Gastroesophageal sphincter (tissue), 4 donors: ENCODE data around the gene ROBO3. TPM values are rescaled to one million over a fixed set of nuclear protein-coding genes. Genes with fewer than 3 reads are reported as not detected.

Experiments
- ATAC-seq: fragments of 150-250 bp; one replicate; pipeline ENCODE4 v1.9.1; 2016; ENCODE audit warnings: mild to moderate bottlenecking, moderate library complexity
- H3K27ac ChIP-seq, 4 donors: fragments of 200-600 bp; sonication (generic) in 3 of 4; 1 replicate in 3 of 4; 2 replicates in 1 of 4; pipeline ENCODE4 v1.5.1; 2016 to 2019
- H3K27me3 ChIP-seq: fragments of 200-600 bp; sonication (generic); one replicate; pipeline ENCODE4 v1.5.1; 2019
- H3K36me3 ChIP-seq, 2 donors: fragments of 200-600 bp; sonication (generic); one replicate each; pipeline ENCODE4 v1.5.1; 2019; ENCODE audit warnings: control low read depth in 1 of 2
- H3K4me1 ChIP-seq, 3 donors: fragments of 200-600 bp; sonication (generic); 1 replicate in 2 of 3; 2 replicates in 1 of 3; pipeline ENCODE4 v1.5.1; 2016 to 2019; ENCODE audit warnings: control low read depth in 2 of 3
- H3K4me3 ChIP-seq, 2 donors: fragments of 200-600 bp; sonication (generic); one replicate each; pipeline ENCODE4 v1.5.1; 2019; ENCODE audit warnings: mild to moderate bottlenecking in 1 of 2, moderate library complexity in 1 of 2
- H3K9me3 ChIP-seq, 3 donors: fragments of 200-600 bp; sonication (generic); one replicate each; pipeline ENCODE4 v1.5.1; 2017 to 2019; ENCODE audit warnings: control low read depth in 2 of 3
- EP300 ChIP-seq: sonication (generic); formaldehyde crosslinking; IDR thresholded peaks from one replicate; pipeline ENCODE4 v1.6.1; 2017; ENCODE audit warnings: antibody characterized with exemption, mild to moderate bottlenecking
- POLR2A ChIP-seq, 2 donors: fragments of 450-650 bp; IDR thresholded peaks; one replicate each; pipeline ENCODE4 v1.6.1; 2017; ENCODE audit warnings: antibody characterized with exemption in 2 of 2, mild to moderate bottlenecking in 2 of 2, moderate library complexity in 1 of 2
- POLR2AphosphoS5 ChIP-seq: sonication (generic); formaldehyde crosslinking; IDR thresholded peaks from one replicate; pipeline ENCODE4 v1.6.1; 2017; ENCODE audit warnings: antibody characterized with exemption
- WGBS, 2 donors: methylation state at CpG; one replicate each; pipeline ENCODE4 v1.1.5; 2018; ENCODE audit warnings: low coverage in 1 of 2; 5-methylcytosine and 5-hydroxymethylcytosine counted together
- total RNA-seq, 4 donors: library from RNA; depleted of rRNA; stranded (reverse); fragments of >200 nt; gene quantifications; one replicate each; pipeline ENCODE4 v1.1.0, GENCODE V29; 2016
- TF ChIP-seq, protein P1 (sequence below), 4 experiments: fragments of 200-600 bp in 2 of 4; fragments of 450-650 bp in 2 of 4; sonication (generic) in 1 of 4; IDR thresholded peaks; one replicate each; pipeline ENCODE4 v1.5.1; 2017 to 2019; ENCODE audit warnings: antibody characterized with exemption in 4 of 4, mild to moderate bottlenecking in 2 of 4, moderate library complexity in 2 of 4

The ROBO3 gene
- total RNA-seq, 4 donors from 2014 or later, result 3.6 to 10.8 (median 9.2) TPM

DNA sequence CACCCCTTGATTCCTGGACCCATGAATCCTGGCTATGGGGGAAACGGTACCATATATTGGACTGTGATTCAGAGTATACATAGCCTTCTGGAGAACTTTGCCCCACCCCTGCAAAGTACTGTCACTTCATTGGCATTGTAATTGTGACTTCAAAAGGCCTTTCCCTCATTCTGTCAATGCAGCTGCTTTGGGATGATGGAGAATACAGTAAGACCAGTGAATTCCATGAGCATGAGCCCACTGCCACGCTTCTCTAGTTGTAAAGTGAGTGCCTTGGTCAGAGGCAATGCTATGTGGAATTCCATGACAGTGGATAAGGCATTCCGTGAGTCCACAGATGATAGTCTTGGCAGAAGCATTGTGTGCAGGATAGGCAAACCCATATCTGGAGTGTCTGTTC, 39.4 kb upstream of the ROBO3 start:
- H3K9me3 ChIP-seq, result no peaks in the 10 kb centered on the region
- ATAC-seq, result no peak
- H3K4me1 ChIP-seq, result no peaks in the 10 kb centered on the region
- H3K27ac ChIP-seq, result no peak overlapping the region
- H3K36me3 ChIP-seq, result no peaks in the 10 kb centered on the region
- 0 to 67% methylated on average over 1 to 3 of the region's 3 CpGs for WGBS, 2 donors
- no peak overlapping the region for H3K4me3 ChIP-seq
- no peak for TF ChIP-seq POLR2A (IDR thresholded peaks at IDR 0.05)
- TF ChIP-seq, protein P1, sequence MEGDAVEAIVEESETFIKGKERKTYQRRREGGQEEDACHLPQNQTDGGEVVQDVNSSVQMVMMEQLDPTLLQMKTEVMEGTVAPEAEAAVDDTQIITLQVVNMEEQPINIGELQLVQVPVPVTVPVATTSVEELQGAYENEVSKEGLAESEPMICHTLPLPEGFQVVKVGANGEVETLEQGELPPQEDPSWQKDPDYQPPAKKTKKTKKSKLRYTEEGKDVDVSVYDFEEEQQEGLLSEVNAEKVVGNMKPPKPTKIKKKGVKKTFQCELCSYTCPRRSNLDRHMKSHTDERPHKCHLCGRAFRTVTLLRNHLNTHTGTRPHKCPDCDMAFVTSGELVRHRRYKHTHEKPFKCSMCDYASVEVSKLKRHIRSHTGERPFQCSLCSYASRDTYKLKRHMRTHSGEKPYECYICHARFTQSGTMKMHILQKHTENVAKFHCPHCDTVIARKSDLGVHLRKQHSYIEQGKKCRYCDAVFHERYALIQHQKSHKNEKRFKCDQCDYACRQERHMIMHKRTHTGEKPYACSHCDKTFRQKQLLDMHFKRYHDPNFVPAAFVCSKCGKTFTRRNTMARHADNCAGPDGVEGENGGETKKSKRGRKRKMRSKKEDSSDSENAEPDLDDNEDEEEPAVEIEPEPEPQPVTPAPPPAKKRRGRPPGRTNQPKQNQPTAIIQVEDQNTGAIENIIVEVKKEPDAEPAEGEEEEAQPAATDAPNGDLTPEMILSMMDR (IDR thresholded peaks at IDR 0.05), result no peak
- no peak for TF ChIP-seq POLR2AphosphoS5
- no peak for TF ChIP-seq EP300
- H3K27me3 ChIP-seq, result peaks cover 17% of the 10 kb centered on the region

DNA sequence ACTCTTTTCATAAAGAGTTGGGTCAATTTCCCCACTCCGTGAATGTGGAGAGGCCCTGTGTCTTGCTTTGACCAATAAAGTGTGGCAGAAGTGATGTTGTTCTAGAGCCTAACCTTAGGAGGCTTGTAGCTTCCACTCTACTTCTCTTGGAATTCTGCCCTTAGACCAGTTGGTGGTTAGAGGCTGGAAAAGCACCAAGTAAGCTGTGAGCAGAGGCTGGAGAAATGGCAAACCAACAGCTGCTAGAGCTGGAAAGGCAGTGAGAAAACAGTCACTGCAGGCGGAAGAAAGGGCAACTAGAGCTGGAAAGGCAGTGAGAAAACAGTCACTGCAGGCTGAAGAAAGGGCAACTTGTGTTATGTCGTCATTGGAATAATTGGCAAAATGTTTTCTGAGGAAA, 35.2 kb upstream of the ROBO3 start:
- H3K27me3 ChIP-seq, result peaks cover 16% of the 10 kb centered on the region
- no peaks in the 10 kb centered on the region for H3K9me3 ChIP-seq
- H3K4me1 ChIP-seq, result no peaks in the 10 kb centered on the region
- H3K36me3 ChIP-seq, result no peaks in the 10 kb centered on the region
- 67 to 83% methylated on average over 3 of the region's 3 CpGs for WGBS, 2 donors
- H3K4me3 ChIP-seq, result no peak overlapping the region
- TF ChIP-seq EP300 (no peak), POLR2A (IDR thresholded peaks at IDR 0.05) (no peak), POLR2AphosphoS5 (no peak)
- TF ChIP-seq, protein P1 (IDR thresholded peaks at IDR 0.05), result no peak
- H3K27ac ChIP-seq, result no peak overlapping the region
- no peak for ATAC-seq

DNA sequence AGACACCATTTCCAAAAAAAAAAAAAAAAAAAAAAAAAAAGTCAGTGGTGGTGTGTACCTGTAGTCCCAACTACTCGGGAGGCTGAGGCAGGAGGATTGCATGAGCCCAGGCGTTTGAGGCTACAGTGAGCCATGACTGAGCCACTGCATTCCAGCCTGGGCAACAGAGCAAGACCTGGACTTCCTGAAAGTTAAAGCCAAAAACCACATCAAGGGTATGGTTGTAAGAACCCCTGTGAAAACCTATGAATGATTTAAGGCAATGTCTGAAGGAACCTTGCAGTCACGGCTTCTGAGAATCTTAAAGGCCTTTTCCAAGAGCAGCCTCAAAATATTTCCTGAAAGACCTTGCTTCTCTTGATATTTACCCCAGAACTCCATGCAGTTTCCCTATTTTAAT, 34.5 kb upstream of the ROBO3 start:
- TF ChIP-seq POLR2A (IDR thresholded peaks at IDR 0.05) (no peak), POLR2AphosphoS5 (no peak), EP300 (no peak)
- TF ChIP-seq, protein P1 (IDR thresholded peaks at IDR 0.05), result no peak
- ATAC-seq, result no peak
- Histone ChIP-seq H3K27me3 (peaks cover 16% of the 10 kb centered on the region), H3K4me1 (no peaks in the 10 kb centered on the region), H3K9me3 (no peaks in the 10 kb centered on the region), H3K36me3 (no peaks in the 10 kb centered on the region), H3K27ac (no peak overlapping the region), H3K4me3 (no peak overlapping the region)
- 91 to 97% methylated on average over 1 to 3 of the region's 3 CpGs for WGBS, 2 donors

DNA sequence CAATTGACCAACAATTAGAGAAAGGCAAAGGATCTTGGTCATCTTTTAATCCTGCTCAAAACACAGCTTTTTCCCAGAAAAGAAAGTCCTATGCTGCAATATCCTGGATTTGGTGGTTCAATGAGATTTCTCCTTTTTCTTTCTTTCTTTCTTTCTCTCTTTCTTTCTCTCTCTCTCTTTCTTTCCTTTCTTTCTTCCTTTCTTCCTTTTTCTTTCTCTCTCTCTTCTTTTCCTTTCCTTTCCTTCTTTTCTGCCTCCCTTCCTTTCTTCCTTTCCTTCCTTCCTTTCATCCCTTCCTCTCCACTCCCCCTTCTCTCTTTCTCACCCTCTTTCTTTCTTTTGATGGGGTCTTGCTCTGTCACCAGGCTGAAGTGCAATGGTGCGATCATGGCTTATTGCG, 33.3 kb upstream of the ROBO3 start:
- H3K9me3 ChIP-seq, result no peaks in the 10 kb centered on the region
- TF ChIP-seq POLR2A (IDR thresholded peaks at IDR 0.05) (no peak), POLR2AphosphoS5 (no peak), EP300 (no peak)
- TF ChIP-seq, protein P1 (IDR thresholded peaks at IDR 0.05), result no peak
- no peaks in the 10 kb centered on the region for H3K36me3 ChIP-seq
- H3K4me3 ChIP-seq, result no peak overlapping the region
- H3K4me1 ChIP-seq, result peaks cover 0 to 6% (median 0%) of the 10 kb centered on the region in 3 donors
- H3K27ac ChIP-seq, result no peak overlapping the region
- no peak for ATAC-seq
- 100% methylated on average over 2 of the region's 2 CpGs; no CpG with 5 or more reads in 1 of the 2 donors for WGBS, 2 donors
- peaks cover 12% of the 10 kb centered on the region for H3K27me3 ChIP-seq

DNA sequence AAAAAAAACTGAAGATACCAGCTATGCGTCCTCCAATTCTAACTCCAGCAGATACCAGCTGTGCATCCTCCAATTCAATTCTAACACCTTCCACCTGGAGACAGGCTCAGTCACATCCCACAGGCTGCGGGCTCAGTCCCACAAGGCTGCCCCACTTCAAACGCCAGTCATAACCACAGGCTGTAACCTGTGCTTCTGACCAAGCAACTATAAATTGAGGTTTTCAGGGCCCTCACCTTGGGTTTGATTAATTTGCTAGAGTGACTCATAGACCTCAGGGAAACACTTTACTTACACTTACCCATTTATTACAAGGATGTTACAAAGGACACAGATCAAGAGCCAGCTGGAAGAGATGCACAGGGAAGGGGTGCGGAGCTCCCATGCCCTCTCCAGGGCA, 32.7 kb upstream of the ROBO3 start:
- H3K36me3 ChIP-seq, result no peaks in the 10 kb centered on the region
- no peak overlapping the region for H3K27ac ChIP-seq
- ATAC-seq, result no peak
- H3K9me3 ChIP-seq, result no peaks in the 10 kb centered on the region
- peaks cover 0 to 11% (median 0%) of the 10 kb centered on the region in 3 donors for H3K4me1 ChIP-seq
- H3K27me3 ChIP-seq, result peaks cover 11% of the 10 kb centered on the region
- TF ChIP-seq, protein P1 (IDR thresholded peaks at IDR 0.05), result no peak
- TF ChIP-seq POLR2AphosphoS5 (no peak), POLR2A (IDR thresholded peaks at IDR 0.05) (no peak), EP300 (no peak)
- H3K4me3 ChIP-seq, result no peak overlapping the region
- WGBS, 2 donors, result 65 to 82% methylated on average over 2 to 4 of the region's 4 CpGs
